Loucy (cell line): ENCODE results near the gene MANSC4.

Source experiments
- H2AFZ ChIP-seq: fragments of 200-600 bp; sonication (generic); 2 replicates; pipeline ENCODE4 v1.6.0; 2016; ENCODE audit warnings: antibody characterized with exemption, mild to moderate bottlenecking, low read length, moderate library complexity
- H3F3A ChIP-seq: fragments of 200-600 bp; 2 replicates; pipeline ENCODE4 v1.6.0; 2016; ENCODE audit warnings: antibody characterized with exemption, low read depth, mild to moderate bottlenecking
- H3K27me3 ChIP-seq: fragments of 200-600 bp; sonication (generic); 2 replicates; pipeline ENCODE4 v1.6.1; 2014; ENCODE audit warnings: low read length, mild to moderate bottlenecking; ENCODE audit not compliant: insufficient read depth, poor library complexity, severe bottlenecking
- H3K36me3 ChIP-seq: fragments of 200-600 bp; sonication (generic); 2 replicates; pipeline ENCODE4 v1.6.1; 2016; ENCODE audit warnings: low read length; ENCODE audit not compliant: insufficient read depth
- H3K4me1 ChIP-seq: fragments of 200-600 bp; sonication (generic); 2 replicates; pipeline ENCODE4 v1.5.1; 2014; ENCODE audit warnings: low read length, mild to moderate bottlenecking; ENCODE audit not compliant: insufficient read depth, poor library complexity, severe bottlenecking
- H3K4me2 ChIP-seq: fragments of 200-600 bp; sonication (generic); 2 replicates; pipeline ENCODE4 v1.6.0; 2014; ENCODE audit warnings: antibody characterized with exemption, low read length, low read depth, mild to moderate bottlenecking; ENCODE audit not compliant: poor library complexity, severe bottlenecking
- H3K4me3 ChIP-seq: fragments of 200-600 bp; sonication (generic); 2 replicates; pipeline ENCODE4 v1.5.1; 2014; ENCODE audit warnings: low read length, mild to moderate bottlenecking, mixed read lengths; ENCODE audit not compliant: poor library complexity, severe bottlenecking
- H3K79me2 ChIP-seq: fragments of 200-600 bp; sonication (generic); 2 replicates; pipeline ENCODE4 v1.6.1; 2014; ENCODE audit warnings: low read length; ENCODE audit not compliant: insufficient read depth
- H3K9ac ChIP-seq: fragments of 200-600 bp; sonication (generic); 2 replicates; pipeline ENCODE4 v1.6.0; 2014; ENCODE audit warnings: mild to moderate bottlenecking, low read depth, low read length, moderate library complexity; ENCODE audit not compliant: poor library complexity, severe bottlenecking
- H3K9me2 ChIP-seq: fragments of 200-600 bp; sonication (generic); replicated peaks from 2 replicates; pipeline ENCODE4 v1.6.1; 2016; ENCODE audit warnings: low read depth, low read length, mixed read lengths
- H3K9me3 ChIP-seq: fragments of 200-600 bp; sonication (generic); 2 replicates; pipeline ENCODE4 v1.6.1; 2014; ENCODE audit warnings: mild to moderate bottlenecking, antibody characterized with exemption, low read length, low read depth; ENCODE audit not compliant: insufficient read depth
- H4K20me1 ChIP-seq: fragments of 200-600 bp; sonication (generic); 2 replicates; pipeline ENCODE4 v1.6.0; 2014; ENCODE audit warnings: antibody characterized with exemption, low read length, mild to moderate bottlenecking; ENCODE audit not compliant: insufficient read depth, poor library complexity, severe bottlenecking
- CTCF ChIP-seq: fragments of 200-600 bp; sonication (generic); conservative IDR thresholded peaks from 2 replicates; pipeline ENCODE4 v1.5.1; 2014; ENCODE audit warnings: mild to moderate bottlenecking, antibody characterized with exemption, low read length
- EZH2phosphoT487 ChIP-seq: fragments of 200-600 bp; IDR thresholded peaks from 2 replicates; pipeline ENCODE4 v1.6.1; 2018; ENCODE audit warnings: antibody characterized with exemption, mild to moderate bottlenecking, moderate library complexity, borderline replicate concordance

The MANSC4 gene

GRCh38 chr12:27769142-27769673 is 10.8 kb downstream of the MANSC4 start:
- Histone ChIP-seq H3K4me1 (no peaks in the 10 kb centered on the region), H3K36me3 (no peaks in the 10 kb centered on the region), H3K9me3 (no peaks in the 10 kb centered on the region), H3K9me2 (no peaks in the 10 kb centered on the region), H2AFZ (no peak overlapping the region), H3K9ac (no peak overlapping the region), H3K4me2 (no peak overlapping the region), H3K4me3 (no peak overlapping the region), H3K79me2 (no peaks in the 10 kb centered on the region), H3K27me3 (no peaks in the 10 kb centered on the region), H4K20me1 (no peaks in the 10 kb centered on the region), H3F3A (no peaks in the 10 kb centered on the region)
- TF ChIP-seq EZH2phosphoT487 (no peak), CTCF (no peak)

GRCh38 chr12:27766587-27766986 is 13.4 kb downstream of the MANSC4 start:
- no peaks in the 10 kb centered on the region for H3K9me2 ChIP-seq
- no peak overlapping the region for H3K9ac ChIP-seq
- H3F3A ChIP-seq = no peaks in the 10 kb centered on the region
- no peak overlapping the region for H2AFZ ChIP-seq
- no peaks in the 10 kb centered on the region for H3K36me3 ChIP-seq
- no peak for TF ChIP-seq CTCF
- no peak for TF ChIP-seq EZH2phosphoT487
- H3K4me3 ChIP-seq = no peak overlapping the region
- no peak overlapping the region for H3K4me2 ChIP-seq
- no peaks in the 10 kb centered on the region for H3K9me3 ChIP-seq
- no peaks in the 10 kb centered on the region for H3K4me1 ChIP-seq
- no peaks in the 10 kb centered on the region for H3K27me3 ChIP-seq
- H3K79me2 ChIP-seq = no peaks in the 10 kb centered on the region
- H4K20me1 ChIP-seq = no peaks in the 10 kb centered on the region

- H3K9me2 ChIP-seq = no peaks in the 10 kb centered on the region
- H3K9me3 ChIP-seq = no peaks in the 10 kb centered on the region
- H3K79me2 ChIP-seq = no peaks in the 10 kb centered on the region
- H3K36me3 ChIP-seq = no peaks in the 10 kb centered on the region
- no peak for TF ChIP-seq CTCF
- no peak for TF ChIP-seq EZH2phosphoT487
- H3K27me3 ChIP-seq = no peaks in the 10 kb centered on the region
- H3K4me1 ChIP-seq = no peaks in the 10 kb centered on the region
- H4K20me1 ChIP-seq = no peaks in the 10 kb centered on the region
- H3K9ac ChIP-seq = no peak overlapping the region
- no peaks in the 10 kb centered on the region for H3F3A ChIP-seq
- H2AFZ ChIP-seq = no peak overlapping the region
- H3K4me3 ChIP-seq = no peak overlapping the region
- no peak overlapping the region for H3K4me2 ChIP-seq
Observed at GRCh38 chr12:27762757-27763156, 17.3 kb downstream of the MANSC4 start.
